GM12864 (cell line): ENCODE data around the gene PREX1.

Experiments
- DNase-seq: peaks from one replicate; pipeline ENCODE4 v3.0.0-alpha.2; 2011; ENCODE audit warnings: low read depth
- H3K4me3 ChIP-seq: 2 replicates; pipeline ENCODE4 v1.5.1; 2011; ENCODE audit warnings: mild to moderate bottlenecking, low read depth, low read length, control low read depth
- CTCF ChIP-seq: IDR thresholded peaks from 2 replicates; pipeline ENCODE4 v1.5.1; 2011; ENCODE audit warnings: low read depth, mild to moderate bottlenecking, moderate library complexity, low read length, control low read depth, inconsistent platforms; ENCODE audit errors: missing control alignments

PREX1 gene

GRCh38 chr20:48711696-48712464, 115.9 kb downstream of the PREX1 start:
- TF ChIP-seq CTCF: no peak
- H3K4me3 ChIP-seq: no peak overlapping the region
- no peak for DNase-seq

DNA sequence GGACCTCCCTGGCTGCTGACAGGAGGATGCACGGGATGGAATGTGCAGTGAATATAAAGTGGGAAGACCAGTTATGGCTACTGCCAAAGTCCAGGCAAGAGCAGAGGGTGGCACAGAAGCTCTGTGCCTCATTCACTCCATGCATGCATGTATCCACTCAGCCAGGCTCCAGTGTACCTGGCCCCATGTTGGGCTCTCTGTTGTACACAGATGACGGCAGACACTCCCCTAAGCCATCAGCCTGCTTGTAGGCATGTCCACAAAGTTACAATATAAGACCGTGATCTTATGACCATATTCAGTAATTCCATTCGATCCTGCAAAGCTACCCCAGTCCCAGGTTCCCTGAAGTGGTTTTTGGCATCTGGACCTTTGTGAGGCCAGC, 116.8 kb downstream of the PREX1 start:
- TF ChIP-seq CTCF: no peak
- H3K4me3 ChIP-seq: no peak overlapping the region

GRCh38 chr20:48710341-48711043, 117.3 kb downstream of the PREX1 start:
- no peak for TF ChIP-seq CTCF
- DNase-seq: no peak
- no peak overlapping the region for H3K4me3 ChIP-seq

More for the DNA sequence above, 116.8 kb downstream of the PREX1 start:
- DNase-seq: no peak

DNA sequence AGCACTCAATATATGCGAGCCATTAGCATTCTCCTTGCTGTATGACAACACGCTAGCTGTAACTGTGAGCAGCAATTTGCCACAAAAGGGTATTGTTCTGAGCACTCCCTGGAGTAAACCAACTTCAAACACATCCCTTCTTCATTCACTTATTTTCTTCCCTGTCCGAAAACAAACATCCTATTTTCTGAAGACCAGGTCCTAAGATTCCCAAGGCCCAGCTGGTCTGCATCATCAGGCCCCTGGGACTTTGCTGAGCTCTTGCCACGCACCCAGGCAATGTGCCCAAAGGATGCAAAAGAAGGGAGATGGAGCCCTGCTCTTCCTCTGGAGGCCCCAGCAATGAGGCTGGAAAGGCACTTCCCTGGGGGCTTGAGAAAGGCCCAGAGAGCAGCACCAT, 118.1 kb downstream of the PREX1 start:
- H3K4me3 ChIP-seq: no peak overlapping the region
- TF ChIP-seq CTCF: no peak
- DNase-seq: no peak

DNA sequence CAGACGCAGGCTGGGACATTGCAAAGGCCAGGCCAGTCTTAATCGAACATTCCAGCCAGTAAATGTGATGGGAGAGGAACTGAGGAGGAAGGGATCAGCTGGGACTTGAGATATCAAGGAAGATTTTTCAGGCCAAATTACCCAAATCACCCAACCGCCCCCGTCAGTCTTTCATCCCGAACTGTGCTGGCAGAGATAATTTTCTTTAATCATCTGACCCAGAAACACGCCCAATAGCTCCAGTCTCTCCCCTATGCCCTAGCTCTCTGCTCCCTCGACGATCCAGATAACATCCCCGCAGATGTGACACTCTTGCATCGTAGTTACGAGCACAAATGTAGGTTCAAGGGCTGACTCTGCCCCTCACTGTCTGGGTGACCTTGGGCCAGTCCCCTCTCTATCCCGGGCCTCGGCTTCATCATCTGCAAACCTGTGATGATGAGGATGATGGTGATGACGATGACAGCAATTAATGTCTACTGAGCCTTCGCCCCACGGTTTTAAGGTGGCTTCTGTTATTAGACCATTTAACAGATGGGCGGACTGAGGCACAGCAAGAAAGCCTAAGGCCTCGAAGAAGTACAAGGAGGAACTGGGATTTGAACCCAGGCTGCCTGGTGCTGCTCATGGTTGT, 118.6 kb downstream of the PREX1 start:
- TF ChIP-seq CTCF: no peak
- H3K4me3 ChIP-seq: no peak overlapping the region
- DNase-seq: no peak

DNA sequence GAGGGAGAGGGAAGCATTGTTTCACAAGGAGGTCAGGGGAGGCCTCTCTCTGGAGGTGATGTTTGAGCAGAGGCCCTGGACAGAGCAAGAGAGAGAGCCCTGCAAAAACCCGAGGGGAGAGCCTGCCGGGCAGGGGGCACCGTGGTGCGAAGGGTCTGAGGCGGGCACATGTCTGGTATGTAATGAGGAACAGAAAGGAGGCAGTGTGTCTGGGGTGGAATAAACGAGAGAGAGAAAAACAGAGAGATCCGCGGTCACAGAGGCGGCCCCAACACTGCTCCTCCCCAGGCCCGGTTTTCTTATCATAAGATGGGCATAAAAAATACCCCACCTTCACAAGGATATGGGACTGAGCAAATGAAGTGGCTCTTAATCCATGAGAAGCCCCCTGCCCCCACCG, 119.2 kb downstream of the PREX1 start:
- TF ChIP-seq CTCF: no peak

More for the DNA sequence above, 119.2 kb downstream of the PREX1 start:
- no peak for DNase-seq
- H3K4me3 ChIP-seq: no peak overlapping the region
